PC-9 (cell line): ENCODE measurements around the gene E2F3.

ENCODE experiments used
- CTCF ChIP-seq: fragments of 200-600 bp; sonication (generic); conservative IDR thresholded peaks from 2 replicates; pipeline ENCODE4 v1.6.1; 2017; ENCODE audit warnings: mixed run types, antibody characterized with exemption, mild to moderate bottlenecking, moderate library complexity
- EZH2 ChIP-seq: fragments of 200-600 bp; sonication (generic); IDR thresholded peaks from 2 replicates; pipeline ENCODE4 v1.8.0; 2017; ENCODE audit warnings: antibody characterized with exemption, low read depth

DNA sequence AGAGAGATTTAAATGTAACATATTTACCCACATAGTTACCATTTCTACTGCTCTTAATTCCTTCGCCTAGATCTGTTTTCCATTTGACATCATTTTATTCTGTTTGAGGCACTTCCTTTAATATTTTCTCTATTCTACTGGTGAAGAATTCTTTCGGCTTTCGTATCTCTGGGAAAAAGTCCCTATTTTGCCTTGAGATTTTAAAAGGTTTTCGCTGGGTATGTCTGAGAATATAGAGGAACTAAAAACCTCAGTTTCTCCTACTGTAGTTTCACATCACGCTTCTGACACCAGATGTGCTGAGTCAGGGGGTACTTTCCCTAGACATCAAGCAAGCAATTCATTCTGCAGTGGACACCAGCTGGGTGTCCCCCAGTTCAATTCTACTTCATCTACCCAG lies 61.7 kb downstream of the E2F3 start:
- no peak for TF ChIP-seq CTCF
- TF ChIP-seq EZH2, result no peak
